IMR-90 (cell line): ENCODE results near the gene TRAPPC5. TPM values are rescaled to one million over a fixed set of nuclear protein-coding genes. Genes with fewer than 3 reads are reported as not detected.

ENCODE experiments used
- ATAC-seq: fragments of 200-7000 bp; cut with Tn5 transposase; 2 replicates; pipeline ENCODE4 v1.9.1; 2020; ENCODE audit warnings: low read depth, mild to moderate bottlenecking, moderate library complexity
- BruUV-seq: library from RNA; stranded (reverse); fragments of 400-500 nt; replicated peaks from 2 replicates; lab custom pipeline; 2021; lab: Mats Ljungman, UMichigan
- CTCF ChIA-PET: fragments of 300-600 bp; formaldehyde crosslinking; extraction: SDS; loops from one replicate; lab custom pipeline; 2021; ENCODE audit warnings: antibody characterized with exemption; lab: Yijun Ruan, JAX
- POLR2A ChIA-PET: fragments of 300-600 bp; sonication (Branson Sonifier 250); formaldehyde crosslinking; loops from one replicate; lab custom pipeline; 2022; ENCODE audit warnings: antibody characterized with exemption; ENCODE audit not compliant: unreplicated experiment; lab: Charles Lee
- DNase-seq: peaks from one replicate; pipeline ENCODE4 v3.0.0; 2013
- H2AFZ ChIP-seq: replicated peaks from 2 replicates; pipeline ENCODE3; 2013; ENCODE audit warnings: low read length, mild to moderate bottlenecking; ENCODE audit not compliant: poor library complexity
- H2AK5ac ChIP-seq: 2 replicates; pipeline ENCODE4 v1.6.1; 2013; ENCODE audit warnings: low read depth, low read length, inconsistent platforms
- H2AK9ac ChIP-seq: replicated peaks from 2 replicates; pipeline ENCODE3; 2013; ENCODE audit warnings: mild to moderate bottlenecking, low read depth, low read length, moderate library complexity; ENCODE audit not compliant: poor library complexity
- H2BK120ac ChIP-seq: 2 replicates; pipeline ENCODE4 v1.6.1; 2013; ENCODE audit warnings: low read depth, low read length, inconsistent platforms
- H2BK15ac ChIP-seq: 3 replicates; pipeline ENCODE4 v1.6.1; 2013; ENCODE audit warnings: low read depth, low read length, inconsistent platforms
- H2BK20ac ChIP-seq: 2 replicates; pipeline ENCODE4 v1.6.1; 2013; ENCODE audit warnings: low read depth, mild to moderate bottlenecking, inconsistent platforms, low read length, moderate library complexity
- H2BK5ac ChIP-seq: 2 replicates; pipeline ENCODE4 v1.6.1; 2013; ENCODE audit warnings: mild to moderate bottlenecking, low read depth, low read length, inconsistent platforms; ENCODE audit not compliant: poor library complexity, severe bottlenecking
- H3K14ac ChIP-seq: replicated peaks from 2 replicates; pipeline ENCODE4 v1.6.1; 2013; ENCODE audit warnings: low read depth, low read length, inconsistent platforms
- H3K18ac ChIP-seq: 2 replicates; pipeline ENCODE4 v1.6.1; 2013; ENCODE audit warnings: low read depth, low read length, control low read depth
- H3K23ac ChIP-seq: 2 replicates; pipeline ENCODE4 v1.6.1; 2013; ENCODE audit warnings: low read depth, low read length, inconsistent platforms
- H3K27ac ChIP-seq: 2 replicates; pipeline ENCODE4 v1.5.1; 2013; ENCODE audit warnings: mild to moderate bottlenecking, control low read depth, low read length; ENCODE audit not compliant: insufficient read depth
- H3K27me3 ChIP-seq: 2 replicates; pipeline ENCODE4 v1.6.1; 2013; ENCODE audit warnings: low read length; ENCODE audit not compliant: control insufficient read depth, insufficient read depth
- H3K36me3 ChIP-seq: 2 replicates; pipeline ENCODE4 v1.6.1; 2013; ENCODE audit warnings: low read length, mixed read lengths; ENCODE audit not compliant: control insufficient read depth, insufficient read depth
- H3K4ac ChIP-seq: 2 replicates; pipeline ENCODE4 v1.6.1; 2013; ENCODE audit warnings: low read depth, low read length, inconsistent platforms
- H3K4me1 ChIP-seq: 2 replicates; pipeline ENCODE4 v1.6.1; 2013; ENCODE audit warnings: low read length, mixed read lengths; ENCODE audit not compliant: control insufficient read depth, insufficient read depth
- H3K4me2 ChIP-seq: 2 replicates; pipeline ENCODE4 v1.6.1; 2013; ENCODE audit warnings: low read depth, mild to moderate bottlenecking, control low read depth, low read length, moderate library complexity
- H3K4me3 ChIP-seq: 2 replicates; pipeline ENCODE4 v1.5.1; 2013; ENCODE audit warnings: low read depth, mild to moderate bottlenecking, control low read depth, low read length, moderate library complexity; ENCODE audit not compliant: insufficient read depth
- H3K56ac ChIP-seq: 2 replicates; pipeline ENCODE4 v1.6.1; 2013; ENCODE audit warnings: low read length, inconsistent platforms; ENCODE audit not compliant: insufficient read depth; ENCODE audit errors: extremely low read depth
- H3K79me1 ChIP-seq, 2 experiments: 2 replicates each; pipeline ENCODE4 v1.6.1; 2013; ENCODE audit warnings: low read length in 2 of 2, inconsistent platforms in 1 of 2, low read depth in 1 of 2
- H3K9ac ChIP-seq: 2 replicates; pipeline ENCODE4 v1.6.1; 2013; ENCODE audit warnings: low read depth, low read length, control low read depth
- H3K9me1 ChIP-seq: 2 replicates; pipeline ENCODE4 v1.6.1; 2013; ENCODE audit warnings: low read length, inconsistent platforms; ENCODE audit not compliant: insufficient read depth
- H3K9me3 ChIP-seq: 2 replicates; pipeline ENCODE4 v1.6.1; 2013; ENCODE audit warnings: low read length; ENCODE audit not compliant: control insufficient read depth, insufficient read depth
- H4K20me1 ChIP-seq: 2 replicates; pipeline ENCODE4 v1.6.1; 2013; ENCODE audit warnings: low read length, inconsistent platforms; ENCODE audit not compliant: insufficient read depth
- H4K5ac ChIP-seq: 2 replicates; pipeline ENCODE4 v1.6.1; 2013; ENCODE audit warnings: mild to moderate bottlenecking, low read depth, low read length, control low read depth
- H4K8ac ChIP-seq, 2 experiments: 2 replicates each; pipeline ENCODE4 v1.6.1; 2013; ENCODE audit warnings: low read depth in 2 of 2, low read length in 2 of 2, control low read depth in 1 of 2, inconsistent platforms in 1 of 2
- H4K91ac ChIP-seq: 2 replicates; pipeline ENCODE4 v1.6.1; 2013; ENCODE audit warnings: low read depth, low read length, inconsistent platforms; ENCODE audit not compliant: insufficient read depth
- CHD1 ChIP-seq: IDR thresholded peaks from 2 replicates; pipeline ENCODE4 v1.6.1; 2012; ENCODE audit warnings: low read depth, low read length, improper control_type of control experiment
- FOS ChIP-seq: fragments of 150-350 bp; IDR thresholded peaks from 2 replicates; pipeline ENCODE4 v1.6.1; 2016; ENCODE audit warnings: low read depth, low read length
- MAZ ChIP-seq: IDR thresholded peaks from 2 replicates; pipeline ENCODE4 v1.6.1; 2012; ENCODE audit warnings: low read depth, mild to moderate bottlenecking, low read length, improper control_type of control experiment, moderate library complexity, borderline replicate concordance
- RCOR1 ChIP-seq: IDR thresholded peaks from 2 replicates; pipeline ENCODE4 v1.6.1; 2012; ENCODE audit warnings: mild to moderate bottlenecking, low read length, improper control_type of control experiment; ENCODE audit not compliant: insufficient replicate concordance
- RFX5 ChIP-seq: IDR thresholded peaks from 2 replicates; pipeline ENCODE4 v1.8.0; 2012; ENCODE audit warnings: low read depth, mild to moderate bottlenecking, low read length, moderate library complexity
- SMC3 ChIP-seq: fragments of 150-350 bp; IDR thresholded peaks from 2 replicates; pipeline ENCODE4 v1.6.1; 2016; ENCODE audit warnings: low read depth, mild to moderate bottlenecking, antibody characterized with exemption, low read length, moderate library complexity
- USF2 ChIP-seq: fragments of 150-350 bp; IDR thresholded peaks from 2 replicates; pipeline ENCODE4 v1.6.1; 2017; ENCODE audit warnings: mild to moderate bottlenecking, antibody characterized with exemption, low read length, low read depth
- WGBS, 2 experiments: methylation state at CpG; one replicate each; pipeline versions ENCODE4 v1.1.5 to v1.1.7; 2013; ENCODE audit warnings: missing lambda C conversion rate in 2 of 2; ENCODE audit not compliant: insufficient read length in 1 of 2; ENCODE audit errors: extremely low coverage in 2 of 2; 5-methylcytosine and 5-hydroxymethylcytosine counted together
- dilution Hi-C: fragments of 300-500 bp; cut with HindIII; formaldehyde crosslinking; loops from one replicate; pipeline ENCODE4 v1.14.3; 2018; ENCODE audit warnings: low sequenced_read_pairs; ENCODE audit not compliant: unreplicated experiment
- in situ Hi-C: fragments of 300-500 bp; cut with MboI; formaldehyde crosslinking; loops from 3 replicates; pipeline ENCODE4 v1.14.3; 2019; ENCODE audit warnings: low sequenced_read_pairs, inconsistent platforms, mixed read lengths
- intact Hi-C: fragments of 100-400 bp; cut with micrococcal nuclease; formaldehyde crosslinking; loops from 2 replicates; pipeline ENCODE4 v1.10.0; 2022
- polyA plus RNA-seq, 3 experiments: library from polyadenylated mRNA; depleted of rRNA; stranded (reverse); fragments of >200 nt; gene quantifications; 2 replicates each; pipeline ENCODE4 v1.2.3, GENCODE V29; 2012; ENCODE audit warnings: low replicate concordance in 1 of 3
- total RNA-seq: library from RNA; depleted of rRNA; stranded (reverse); fragments of >200 nt; gene quantifications from 2 replicates; pipeline ENCODE4 v1.2.3, GENCODE V29; 2012
- TF ChIP-seq, protein P1 (sequence below): fragments of 150-350 bp; IDR thresholded peaks from 2 replicates; pipeline ENCODE4 v1.6.1; 2016; ENCODE audit warnings: low read depth, mild to moderate bottlenecking, low read length, moderate library complexity, borderline replicate concordance

TRAPPC5 gene
- total and polyA plus RNA-seq, 2 of the 4 experiments (the other 2 are of a cell fraction) = 54.7 to 109 TPM

GRCh38 chr19:7697721-7698287 is 17.2 kb downstream of the TRAPPC5 start:
- H3K27ac ChIP-seq = no peak overlapping the region
- in situ Hi-C loops = no loop called here
- no peak overlapping the region for H3K18ac ChIP-seq
- H2AK5ac ChIP-seq = no peak overlapping the region
- BruUV-seq = no TSS peak
- no peaks in the 10 kb centered on the region for H3K9me3 ChIP-seq
- ChIA-PET POLR2A (interaction anchor here (0.6 kb wide), 1 partner anchor 65 kb away, joined by 3 read pairs; no protein-coding TSS in a partner anchor), CTCF (interaction anchor here (1.4 kb wide), 1 partner anchor 17 kb away, joined by 3 read pairs; the partner anchor contains the start of gene TRAPPC5)
- H2AFZ ChIP-seq = no peak overlapping the region
- ATAC-seq = no peak
- no peak overlapping the region for H4K5ac ChIP-seq
- no peak overlapping the region for H2BK20ac ChIP-seq
- H2BK120ac ChIP-seq = no peak overlapping the region
- dilution Hi-C loops = no loop called here
- H4K91ac ChIP-seq = no peak overlapping the region
- no peaks in the 10 kb centered on the region for H3K79me1 ChIP-seq
- no peak overlapping the region for H3K23ac ChIP-seq
- no peak overlapping the region for H4K8ac ChIP-seq
- H3K4me3 ChIP-seq = no peak overlapping the region
- no peak overlapping the region for H3K4ac ChIP-seq
- no peak overlapping the region for H3K14ac ChIP-seq
- H3K27me3 ChIP-seq = peaks cover 20% of the 10 kb centered on the region
- intact Hi-C loops = no loop called here
- no peak overlapping the region for H2AK9ac ChIP-seq
- no peak for DNase-seq
- H4K20me1 ChIP-seq = no peaks in the 10 kb centered on the region
- H3K4me1 ChIP-seq = no peaks in the 10 kb centered on the region
- WGBS, 2 experiments = 74% methylated on average over 5 of the region's 10 CpGs; no CpG with 5 or more reads in 1 of the 2 experiments
- H3K4me2 ChIP-seq = no peak overlapping the region
- TF ChIP-seq FOS (no peak), CHD1 (no peak), SMC3 (no peak), RFX5 (no peak), USF2 (no peak), MAZ (no peak), RCOR1 (no peak)
- TF ChIP-seq, protein P1, sequence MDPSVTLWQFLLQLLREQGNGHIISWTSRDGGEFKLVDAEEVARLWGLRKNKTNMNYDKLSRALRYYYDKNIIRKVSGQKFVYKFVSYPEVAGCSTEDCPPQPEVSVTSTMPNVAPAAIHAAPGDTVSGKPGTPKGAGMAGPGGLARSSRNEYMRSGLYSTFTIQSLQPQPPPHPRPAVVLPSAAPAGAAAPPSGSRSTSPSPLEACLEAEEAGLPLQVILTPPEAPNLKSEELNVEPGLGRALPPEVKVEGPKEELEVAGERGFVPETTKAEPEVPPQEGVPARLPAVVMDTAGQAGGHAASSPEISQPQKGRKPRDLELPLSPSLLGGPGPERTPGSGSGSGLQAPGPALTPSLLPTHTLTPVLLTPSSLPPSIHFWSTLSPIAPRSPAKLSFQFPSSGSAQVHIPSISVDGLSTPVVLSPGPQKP = no peak
- H3K9me1 ChIP-seq = no peaks in the 10 kb centered on the region
- H2BK5ac ChIP-seq = no peak overlapping the region
- no peak overlapping the region for H3K56ac ChIP-seq
- no peak overlapping the region for H2BK15ac ChIP-seq
- no peak overlapping the region for H3K9ac ChIP-seq
- H3K36me3 ChIP-seq = no peaks in the 10 kb centered on the region
